Adrenal gland (tissue), 19 donors: ENCODE measurements around the gene WDR48. TPM values are rescaled to one million over a fixed set of nuclear protein-coding genes. Genes with fewer than 3 reads are reported as not detected.

Source experiments
- DNase-seq, 7 donors: peaks; one replicate each; pipeline ENCODE4 v3.0.0-alpha.2; 2019 to 2020
- H3K27ac ChIP-seq, 5 donors: fragments of 200-600 bp; sonication (generic) in 4 of 5; 1 replicate in 3 of 5; 2 replicates in 2 of 5; pipeline versions ENCODE4 v1.5.1 to v1.8.0; 2016 to 2020; ENCODE audit warnings: mild to moderate bottlenecking in 1 of 5
- H3K27me3 ChIP-seq: fragments of 200-600 bp; 2 replicates; pipeline ENCODE4 v1.8.0; 2021
- H3K36me3 ChIP-seq, 2 donors: fragments of 200-600 bp; replicated peaks in 1 of 2; 1 replicate in 1 of 2; 2 replicates in 1 of 2; pipeline versions ENCODE4 v1.5.1 to v1.8.0; 2018 to 2022
- H3K4me1 ChIP-seq, 2 donors: fragments of 200-600 bp; replicated peaks in 1 of 2; 1 replicate in 1 of 2; 2 replicates in 1 of 2; pipeline versions ENCODE4 v1.5.1 to v1.8.0; 2018 to 2021
- H3K4me3 ChIP-seq, 4 donors: fragments of 200-600 bp; sonication (generic) in 3 of 4; one replicate each; pipeline ENCODE4 v1.5.1; 2016 to 2018
- H3K9me3 ChIP-seq, 3 donors: fragments of 200-600 bp; sonication (generic) in 1 of 3; replicated peaks in 1 of 3; 1 replicate in 2 of 3; 2 replicates in 1 of 3; pipeline versions ENCODE4 v1.5.1 to v1.8.0; 2016 to 2021
- POLR2A ChIP-seq, 2 donors: fragments of 450-650 bp; IDR thresholded peaks; one replicate each; pipeline ENCODE4 v1.6.1; 2017; ENCODE audit warnings: antibody characterized with exemption in 2 of 2, mild to moderate bottlenecking in 2 of 2, moderate library complexity in 1 of 2
- WGBS, 4 donors: extraction: QIAGEN DNeasy Blood & Tissue Kit in 2 of 4; methylation state at CpG; one replicate each; pipeline versions ENCODE4 v1.1.5 to v1.1.7; 2013 to 2017; 5-methylcytosine and 5-hydroxymethylcytosine counted together
- intact Hi-C, 2 donors: fragments of 100-400 bp; cut with DNase I; formaldehyde crosslinking; loops; one replicate each; pipeline versions ENCODE4 v1.14.1 to v1.15.0; 2022 to 2023
- long read RNA-seq, 10 donors: library from polyadenylated mRNA in 3 of 10; unstranded in 2 of 10; stranded (forward) in 1 of 10; transcript quantifications; one replicate each; pipeline ENCODE4 v2.0.0 and lab custom pipeline, GENCODE V29; 2021 to 2026
- polyA plus RNA-seq, 3 donors: library from polyadenylated mRNA; stranded (reverse); fragments of 200-250 nt in 2 of 3; fragments of 350-450 nt in 1 of 3; fragmentation: Illumina TruSeq in 1 of 3; extraction: RNeasy Lipid Tissue Mini Kit (QIAGEN cat#74804) in 1 of 3; gene quantifications; one replicate each; pipeline ENCODE4 v1.2.3, GENCODE V29; 2013 to 2014
- total RNA-seq, 9 donors: library from RNA; depleted of rRNA in 4 of 9; stranded (reverse); fragments of >200 nt in 4 of 9; fragments of 120-200 nt in 1 of 9; fragmentation: NEBNext Ultra II Directional in 1 of 9; extraction: Animal tissue kit (Norgen Biotek cat#: 25700) in 1 of 9; gene quantifications; one replicate each; pipeline versions ENCODE4 v1.1.0 to v1.2.4, GENCODE V29; 2013 to 2023
- TF ChIP-seq, protein P1 (sequence below), 6 experiments: fragments of 450-650 bp in 4 of 6; fragments of 200-600 bp in 2 of 6; sonication (generic) in 1 of 6; IDR thresholded peaks; 1 replicate in 5 of 6; 2 replicates in 1 of 6; pipeline versions ENCODE4 v1.5.1 to v1.8.0; 2016 to 2021; ENCODE audit warnings: antibody characterized with exemption in 6 of 6, mild to moderate bottlenecking in 2 of 6, moderate library complexity in 1 of 6
- donor health status: healthy with polysubstance abuse.
- donor health status: Bipolar disorder and iron deficiency.
- donor health status: DM: yes; HTN: yes; CAD: no.
- donor health status: DM: no; HTN: no; CAD: no.
- donor health status: DM: no; HTN: no; CAD: no.
- donor health status: DM: yes; HTN: yes; CAD: no.

WDR48 gene
- total RNA-seq (10 to 100 TPM; 21.8 to 57.1 (median 32.0) TPM), polyA plus RNA-seq (10 to 100 TPM; 15.4 to 42.2 (median 17.7) TPM)
- long read RNA-seq, donor 1, partial matches to known transcripts: 0 of 3 reads
- long read RNA-seq, donor 1, other reads (novel, unspliced or antisense): 0 of 3 reads
- long read RNA-seq, donor 2, partial matches to known transcripts: 0 of 1 reads
- long read RNA-seq, donor 2, other reads (novel, unspliced or antisense): 0 of 1 reads
- long read RNA-seq, donor 3, full-length matches to known transcripts: 8 of 8 reads
- long read RNA-seq, donor 3, partial matches to known transcripts: 0 of 8 reads
- long read RNA-seq, donor 3, other reads (novel, unspliced or antisense): 0 of 8 reads
- long read RNA-seq, donor 4, transcript WDR48-201 (19 exons, 3,707 nt): major isoform, 5 of 19 reads
- long read RNA-seq, donor 4, partial matches to known transcripts: 8 of 19 reads
- long read RNA-seq, donor 4, other reads (novel, unspliced or antisense): 6 of 19 reads
- long read RNA-seq, donor 5, transcript WDR48-201 (19 exons, 3,707 nt): major isoform, 65 of 72 reads
- long read RNA-seq, donor 5, partial matches to known transcripts: 1 of 72 reads
- long read RNA-seq, donor 5, other reads (novel, unspliced or antisense): 6 of 72 reads
- long read RNA-seq, donor 6, partial matches to known transcripts: 6 of 10 reads
- long read RNA-seq, donor 6, other reads (novel, unspliced or antisense): 2 of 10 reads
- long read RNA-seq, donor 7, partial matches to known transcripts: 0 of 3 reads
- long read RNA-seq, donor 7, other reads (novel, unspliced or antisense): 0 of 3 reads
- long read RNA-seq, donor 8, transcript WDR48-201 (19 exons, 3,707 nt): major isoform, 5 of 5 reads
- long read RNA-seq, donor 8, partial matches to known transcripts: 0 of 5 reads
- long read RNA-seq, donor 8, other reads (novel, unspliced or antisense): 0 of 5 reads
- long read RNA-seq, donor 9: 0 reads
- long read RNA-seq, donor 10, partial matches to known transcripts: 0 of 3 reads
- long read RNA-seq, donor 10, other reads (novel, unspliced or antisense): 0 of 3 reads

- H3K4me3 ChIP-seq: peak within 1 kb of the TSS; percentile 26 to 93 (median 76)
- H3K27ac ChIP-seq: peak within 1 kb of the TSS; percentile 40 to 88 (median 81)
- no peaks in the 10 kb centered on the region for H3K36me3 ChIP-seq
- DNase-seq: peak; percentile 92 to 98 (median 96)
- no peaks in the 10 kb centered on the region for H3K9me3 ChIP-seq
- intact Hi-C loops: no loop called here
- TF ChIP-seq POLR2A (IDR thresholded peaks at IDR 0.05): peak; percentile 59 to 95
- TF ChIP-seq, protein P1, sequence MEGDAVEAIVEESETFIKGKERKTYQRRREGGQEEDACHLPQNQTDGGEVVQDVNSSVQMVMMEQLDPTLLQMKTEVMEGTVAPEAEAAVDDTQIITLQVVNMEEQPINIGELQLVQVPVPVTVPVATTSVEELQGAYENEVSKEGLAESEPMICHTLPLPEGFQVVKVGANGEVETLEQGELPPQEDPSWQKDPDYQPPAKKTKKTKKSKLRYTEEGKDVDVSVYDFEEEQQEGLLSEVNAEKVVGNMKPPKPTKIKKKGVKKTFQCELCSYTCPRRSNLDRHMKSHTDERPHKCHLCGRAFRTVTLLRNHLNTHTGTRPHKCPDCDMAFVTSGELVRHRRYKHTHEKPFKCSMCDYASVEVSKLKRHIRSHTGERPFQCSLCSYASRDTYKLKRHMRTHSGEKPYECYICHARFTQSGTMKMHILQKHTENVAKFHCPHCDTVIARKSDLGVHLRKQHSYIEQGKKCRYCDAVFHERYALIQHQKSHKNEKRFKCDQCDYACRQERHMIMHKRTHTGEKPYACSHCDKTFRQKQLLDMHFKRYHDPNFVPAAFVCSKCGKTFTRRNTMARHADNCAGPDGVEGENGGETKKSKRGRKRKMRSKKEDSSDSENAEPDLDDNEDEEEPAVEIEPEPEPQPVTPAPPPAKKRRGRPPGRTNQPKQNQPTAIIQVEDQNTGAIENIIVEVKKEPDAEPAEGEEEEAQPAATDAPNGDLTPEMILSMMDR (IDR thresholded peaks at IDR 0.05): no peak
- no peaks in the 10 kb centered on the region for H3K27me3 ChIP-seq
- 0 to 1% (median 0%) methylated on average over 21 to 68 of the region's 68 CpGs for WGBS, 4 donors
- peaks cover 11 to 20% of the 10 kb centered on the region in 2 donors for H3K4me1 ChIP-seq
Observed at GRCh38 chr3:39051649-39052561, at the start of gene WDR48, which contains the start of gene SCN11A. WDR48 (plus strand) TSS chr3:39052016; CDS start chr3:39052026, 10 bp downstream. SCN11A (minus strand) TSS chr3:39051944; CDS start chr3:38950362, 101,582 bp downstream.

DNA sequence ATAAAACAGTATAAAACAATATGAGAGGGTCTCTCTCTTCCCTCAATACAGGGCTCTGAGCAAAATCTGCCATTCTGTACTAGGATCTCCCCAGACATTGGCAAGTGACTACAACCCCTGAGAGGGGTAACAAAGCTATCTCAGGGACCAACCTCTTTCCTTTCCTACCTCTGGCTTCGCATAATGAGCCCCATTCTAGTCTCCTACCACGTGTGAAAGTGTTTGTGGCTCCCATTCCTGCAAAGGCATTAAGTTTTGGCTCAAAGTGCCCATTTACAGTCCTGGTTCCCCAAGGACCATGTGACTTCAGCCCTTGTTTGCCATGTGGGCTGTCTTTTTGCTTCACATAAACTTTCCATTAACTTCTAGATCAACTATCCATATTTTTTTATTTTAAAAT lies 46.5 kb upstream of the WDR48 start:
- WGBS, 4 donors: 57 to 73% (median 66%) methylated on average over 2 of the region's 2 CpGs
- DNase-seq: no peak
- H3K36me3 ChIP-seq: no peaks in the 10 kb centered on the region
- H3K4me1 ChIP-seq: no peaks in the 10 kb centered on the region
- H3K27me3 ChIP-seq: no peaks in the 10 kb centered on the region
- intact Hi-C loops: loop anchor here in 1 of 2 donors (10.0 kb wide), 1 partner anchor 480 kb away; no protein-coding TSS in a partner anchor
- H3K9me3 ChIP-seq: no peaks in the 10 kb centered on the region
- no peak overlapping the region for H3K4me3 ChIP-seq
- H3K27ac ChIP-seq: no peak overlapping the region
- TF ChIP-seq, protein P1 (IDR thresholded peaks at IDR 0.05): no peak
- no peak for TF ChIP-seq POLR2A (IDR thresholded peaks at IDR 0.05)

- Histone ChIP-seq H3K27me3 (no peaks in the 10 kb centered on the region), H3K36me3 (no peaks in the 10 kb centered on the region), H3K4me3 (no peak overlapping the region), H3K4me1 (no peaks in the 10 kb centered on the region), H3K9me3 (no peaks in the 10 kb centered on the region), H3K27ac (no peak overlapping the region)
- WGBS, 4 donors: 54 to 72% (median 63%) methylated on average over 2 of the region's 2 CpGs
- DNase-seq: no peak
- intact Hi-C loops: no loop called here
- TF ChIP-seq, protein P1 (IDR thresholded peaks at IDR 0.05): no peak
- TF ChIP-seq POLR2A (IDR thresholded peaks at IDR 0.05): no peak
Observed at GRCh38 chr3:39011191-39011736, 40.6 kb upstream of the WDR48 start.
